ENCODE measurements around the gene ZSCAN30. TPM values are rescaled to one million over a fixed set of nuclear protein-coding genes. Genes with fewer than 3 reads are reported as not detected.

ZSCAN30 gene
- total and polyA plus RNA-seq, 2 donors (not counting 3 experiments of a cell fraction or from before 2014, with no cell fraction given) = 6.7 to 18.0 TPM

GRCh38 chr18:35245719-35246317, 44.2 kb downstream of the ZSCAN30 start:
- no TSS peak for BruUV-seq (replicated peaks)
- FAIRE-seq (no peak), DNase-seq (ENCODE audit: low read depth, low spot score) (no peak)
- Histone ChIP-seq H3K4me2 (ENCODE audit: insufficient read depth, low read length) (no peak overlapping the region), H3K9me1 (replicated peaks; ENCODE audit: control insufficient read depth, extremely low read depth, insufficient read depth, low read length) (no peaks in the 10 kb centered on the region), H3K9me3 (replicated peaks; ENCODE audit: control insufficient read depth, insufficient read depth, low read length) (peaks cover 8% of the 10 kb centered on the region), H4K20me1 (replicated peaks; ENCODE audit: control insufficient read depth, extremely low read depth, insufficient read depth, low read length) (no peaks in the 10 kb centered on the region), H3K27me3 (ENCODE audit: control insufficient read depth in 2 of 2, insufficient read depth in 2 of 2, low read length in 2 of 2) (no peaks in the 10 kb centered on the region), H2AFZ (ENCODE audit: low read depth, low read length) (no peak overlapping the region), H3K27ac (ENCODE audit: insufficient read depth, low read depth, low read length) (no peak overlapping the region), H3K4me3 (replicated peaks in 1 of 3; ENCODE audit: insufficient read depth in 1 of 3, low read depth in 1 of 3, low read length in 3 of 3) (no peak overlapping the region), H3K4me1 (ENCODE audit: control insufficient read depth, extremely low read depth, insufficient read depth, low read length) (peaks cover 9% of the 10 kb centered on the region), H3K79me2 (ENCODE audit: control insufficient read depth, insufficient read depth, low read length) (no peaks in the 10 kb centered on the region), H3K36me3 (ENCODE audit: control insufficient read depth in 2 of 2, extremely low read depth in 1 of 2, insufficient read depth in 2 of 2, low read length in 2 of 2) (peaks cover 0 to 18% of the 10 kb centered on the region in 2 experiments), H3K9ac (replicated peaks; ENCODE audit: extremely low read depth, insufficient read depth, low read length) (no peak overlapping the region)
- dilution Hi-C loops (cut with MboI; ENCODE audit: extremely low pct_ligation_motif_present, low sequenced_read_pairs) (no loop called here), intact Hi-C loops (cut with micrococcal nuclease) (no loop called here)
- POLR2A ChIA-PET = no interaction called here
- TF ChIP-seq MAX (IDR thresholded peaks at IDR 0.05; ENCODE audit: insufficient read depth, insufficient read length) (no peak), POLR2AphosphoS5 (IDR thresholded peaks at IDR 0.05; ENCODE audit: insufficient read depth, low read depth, low read length) (no peak)
- CTCF ChIA-PET = interaction anchor here (1.3 kb wide), 1 partner anchor 110 kb away, joined by 5 read pairs; no protein-coding TSS in a partner anchor

GRCh38 chr18:35244671-35245070, 45.4 kb downstream of the ZSCAN30 start:
- dilution Hi-C loops (cut with MboI; ENCODE audit: extremely low pct_ligation_motif_present, low sequenced_read_pairs) (no loop called here), intact Hi-C loops (cut with micrococcal nuclease) (loop anchor here (5.0 kb wide), 2 partner anchors 728 to 883 kb away; partner anchors contain the start of genes ELP2, RMP24 and SLC39A6)
- H3K9me3 ChIP-seq (replicated peaks; ENCODE audit: control insufficient read depth, insufficient read depth, low read length) = peaks cover 8% of the 10 kb centered on the region
- H3K4me3 ChIP-seq (replicated peaks in 1 of 3; ENCODE audit: insufficient read depth in 1 of 3, low read depth in 1 of 3, low read length in 3 of 3) = no peak overlapping the region
- H4K20me1 ChIP-seq (replicated peaks; ENCODE audit: control insufficient read depth, extremely low read depth, insufficient read depth, low read length) = no peaks in the 10 kb centered on the region
- no peak overlapping the region for H3K27ac ChIP-seq (ENCODE audit: insufficient read depth, low read depth, low read length)
- no peaks in the 10 kb centered on the region for H3K9me1 ChIP-seq (replicated peaks; ENCODE audit: control insufficient read depth, extremely low read depth, insufficient read depth, low read length)
- H3K4me2 ChIP-seq (ENCODE audit: insufficient read depth, low read length) = no peak overlapping the region
- H3K79me2 ChIP-seq (ENCODE audit: control insufficient read depth, insufficient read depth, low read length) = no peaks in the 10 kb centered on the region
- H3K36me3 ChIP-seq (ENCODE audit: control insufficient read depth in 2 of 2, extremely low read depth in 1 of 2, insufficient read depth in 2 of 2, low read length in 2 of 2) = peaks cover 0 to 18% of the 10 kb centered on the region in 2 experiments
- no peaks in the 10 kb centered on the region for H3K27me3 ChIP-seq (ENCODE audit: control insufficient read depth in 2 of 2, insufficient read depth in 2 of 2, low read length in 2 of 2)
- no peak overlapping the region for H3K9ac ChIP-seq (replicated peaks; ENCODE audit: extremely low read depth, insufficient read depth, low read length)
- BruUV-seq (replicated peaks) = no TSS peak
- FAIRE-seq = no peak
- CTCF ChIA-PET = interaction anchor here (1.0 to 1.3 kb wide), 2 partner anchors 111 to 142 kb away, joined by 3 to 5 read pairs; no protein-coding TSS in a partner anchor
- peaks cover 12% of the 10 kb centered on the region for H3K4me1 ChIP-seq (ENCODE audit: control insufficient read depth, extremely low read depth, insufficient read depth, low read length)
- TF ChIP-seq CTCF (IDR thresholded peaks at IDR 0.05; ENCODE audit: extremely low read depth in 1 of 2, insufficient read depth in 1 of 2, low read depth in 1 of 2, low read length in 2 of 2) = no peak
- no peak for TF ChIP-seq GATA2 (IDR thresholded peaks at IDR 0.05; ENCODE audit: insufficient read depth, insufficient read length, low read depth, low read length)
- TF ChIP-seq MYC (IDR thresholded peaks at IDR 0.05; ENCODE audit: low read depth, low read length) = no peak
- no peak for TF ChIP-seq EZH2 (IDR thresholded peaks at IDR 0.05; ENCODE audit: borderline replicate concordance, low read depth, low read length, severe bottlenecking)
- TF ChIP-seq MAX (IDR thresholded peaks at IDR 0.05; ENCODE audit: insufficient read depth, insufficient read length) = no peak
- TF ChIP-seq POLR2A (IDR thresholded peaks at IDR 0.05; ENCODE audit: low read depth, low read length) = no peak
- no peak for TF ChIP-seq POLR2AphosphoS5 (IDR thresholded peaks at IDR 0.05; ENCODE audit: insufficient read depth, low read depth, low read length)
- TF ChIP-seq JUN (IDR thresholded peaks at IDR 0.05; ENCODE audit: borderline replicate concordance, insufficient read depth, insufficient read length, low read depth) = no peak
- TF ChIP-seq FOS (IDR thresholded peaks at IDR 0.05; ENCODE audit: borderline replicate concordance, insufficient read depth, low read length) = no peak
- POLR2A ChIA-PET = no interaction called here
- no peak for DNase-seq (ENCODE audit: low read depth, low spot score)
- H2AFZ ChIP-seq (ENCODE audit: low read depth, low read length) = no peak overlapping the region

Data from endothelial cell of umbilical vein (primary cell).